ENCODE data around the gene LDLRAD4. TPM values are rescaled to one million over a fixed set of nuclear protein-coding genes. Genes with fewer than 3 reads are reported as not detected.

The LDLRAD4 gene
- total RNA-seq, 1 donor, result under 0.01 TPM

GRCh38 chr18:13221869-13222855 is 3.6 kb downstream of the LDLRAD4 start:
- no peak overlapping the region for H2AFZ ChIP-seq (ENCODE audit: low read length)
- TF ChIP-seq, protein P1, sequence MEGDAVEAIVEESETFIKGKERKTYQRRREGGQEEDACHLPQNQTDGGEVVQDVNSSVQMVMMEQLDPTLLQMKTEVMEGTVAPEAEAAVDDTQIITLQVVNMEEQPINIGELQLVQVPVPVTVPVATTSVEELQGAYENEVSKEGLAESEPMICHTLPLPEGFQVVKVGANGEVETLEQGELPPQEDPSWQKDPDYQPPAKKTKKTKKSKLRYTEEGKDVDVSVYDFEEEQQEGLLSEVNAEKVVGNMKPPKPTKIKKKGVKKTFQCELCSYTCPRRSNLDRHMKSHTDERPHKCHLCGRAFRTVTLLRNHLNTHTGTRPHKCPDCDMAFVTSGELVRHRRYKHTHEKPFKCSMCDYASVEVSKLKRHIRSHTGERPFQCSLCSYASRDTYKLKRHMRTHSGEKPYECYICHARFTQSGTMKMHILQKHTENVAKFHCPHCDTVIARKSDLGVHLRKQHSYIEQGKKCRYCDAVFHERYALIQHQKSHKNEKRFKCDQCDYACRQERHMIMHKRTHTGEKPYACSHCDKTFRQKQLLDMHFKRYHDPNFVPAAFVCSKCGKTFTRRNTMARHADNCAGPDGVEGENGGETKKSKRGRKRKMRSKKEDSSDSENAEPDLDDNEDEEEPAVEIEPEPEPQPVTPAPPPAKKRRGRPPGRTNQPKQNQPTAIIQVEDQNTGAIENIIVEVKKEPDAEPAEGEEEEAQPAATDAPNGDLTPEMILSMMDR (IDR thresholded peaks at IDR 0.05; ENCODE audit: extremely low read depth, low read depth, low read length), result no peak
- no peak overlapping the region for H3K27ac ChIP-seq (ENCODE audit: low read depth, low read length)
- peaks cover 62% of the 10 kb centered on the region for H3K27me3 ChIP-seq (ENCODE audit: insufficient read depth, low read length)
- no peaks in the 10 kb centered on the region for H3K79me2 ChIP-seq (ENCODE audit: insufficient read depth, low read length)
- no peak for DNase-seq (ENCODE audit: insufficient read length, low spot score, missing footprints)
- no peaks in the 10 kb centered on the region for H3K4me1 ChIP-seq (ENCODE audit: insufficient read depth, low read length)
- no peaks in the 10 kb centered on the region for H3K36me3 ChIP-seq (ENCODE audit: insufficient read depth, low read length)
- no peak overlapping the region for H3K4me3 ChIP-seq (ENCODE audit: insufficient read depth, low read length)
- no peak overlapping the region for H3K4me2 ChIP-seq (ENCODE audit: insufficient read depth, low read length)
- no peaks in the 10 kb centered on the region for H4K20me1 ChIP-seq (ENCODE audit: insufficient read depth, low read length)
- H3K9me3 ChIP-seq (ENCODE audit: low read depth, low read length), result no peaks in the 10 kb centered on the region

DNA sequence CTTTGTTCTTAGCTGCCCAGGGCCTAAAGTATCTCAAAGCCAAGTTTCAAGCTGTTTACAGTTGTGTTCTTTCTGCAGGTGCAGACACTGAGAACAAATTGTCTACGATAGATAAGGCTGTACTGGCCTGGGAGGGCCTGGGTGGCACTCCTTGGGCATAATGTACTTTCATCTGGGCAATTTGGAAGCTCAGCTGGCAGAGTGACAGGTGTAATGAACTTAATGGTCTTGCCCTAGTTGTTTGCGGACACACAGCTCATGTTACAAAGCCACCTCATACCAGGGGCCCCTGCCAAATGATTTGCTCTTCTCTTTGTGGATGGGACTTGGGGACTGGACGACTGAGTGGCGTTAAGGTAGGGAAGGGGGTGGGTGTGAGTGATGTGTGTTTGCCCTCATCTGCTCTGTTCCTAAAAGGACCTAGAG is 4.3 kb downstream of the LDLRAD4 start:
- H3K9me3 ChIP-seq (ENCODE audit: low read depth, low read length), result no peaks in the 10 kb centered on the region
- H3K79me2 ChIP-seq (ENCODE audit: insufficient read depth, low read length), result no peaks in the 10 kb centered on the region
- TF ChIP-seq, protein P1 (IDR thresholded peaks at IDR 0.05; ENCODE audit: extremely low read depth, low read depth, low read length), result no peak
- peaks cover 56% of the 10 kb centered on the region for H3K27me3 ChIP-seq (ENCODE audit: insufficient read depth, low read length)
- no peaks in the 10 kb centered on the region for H3K36me3 ChIP-seq (ENCODE audit: insufficient read depth, low read length)
- no peaks in the 10 kb centered on the region for H3K4me1 ChIP-seq (ENCODE audit: insufficient read depth, low read length)
- no peak overlapping the region for H3K27ac ChIP-seq (ENCODE audit: low read depth, low read length)
- DNase-seq (ENCODE audit: insufficient read length, low spot score, missing footprints), result no peak
- H4K20me1 ChIP-seq (ENCODE audit: insufficient read depth, low read length), result no peaks in the 10 kb centered on the region
- no peak overlapping the region for H2AFZ ChIP-seq (ENCODE audit: low read length)
- no peak overlapping the region for H3K4me2 ChIP-seq (ENCODE audit: insufficient read depth, low read length)
- no peak overlapping the region for H3K4me3 ChIP-seq (ENCODE audit: insufficient read depth, low read length)

DNA sequence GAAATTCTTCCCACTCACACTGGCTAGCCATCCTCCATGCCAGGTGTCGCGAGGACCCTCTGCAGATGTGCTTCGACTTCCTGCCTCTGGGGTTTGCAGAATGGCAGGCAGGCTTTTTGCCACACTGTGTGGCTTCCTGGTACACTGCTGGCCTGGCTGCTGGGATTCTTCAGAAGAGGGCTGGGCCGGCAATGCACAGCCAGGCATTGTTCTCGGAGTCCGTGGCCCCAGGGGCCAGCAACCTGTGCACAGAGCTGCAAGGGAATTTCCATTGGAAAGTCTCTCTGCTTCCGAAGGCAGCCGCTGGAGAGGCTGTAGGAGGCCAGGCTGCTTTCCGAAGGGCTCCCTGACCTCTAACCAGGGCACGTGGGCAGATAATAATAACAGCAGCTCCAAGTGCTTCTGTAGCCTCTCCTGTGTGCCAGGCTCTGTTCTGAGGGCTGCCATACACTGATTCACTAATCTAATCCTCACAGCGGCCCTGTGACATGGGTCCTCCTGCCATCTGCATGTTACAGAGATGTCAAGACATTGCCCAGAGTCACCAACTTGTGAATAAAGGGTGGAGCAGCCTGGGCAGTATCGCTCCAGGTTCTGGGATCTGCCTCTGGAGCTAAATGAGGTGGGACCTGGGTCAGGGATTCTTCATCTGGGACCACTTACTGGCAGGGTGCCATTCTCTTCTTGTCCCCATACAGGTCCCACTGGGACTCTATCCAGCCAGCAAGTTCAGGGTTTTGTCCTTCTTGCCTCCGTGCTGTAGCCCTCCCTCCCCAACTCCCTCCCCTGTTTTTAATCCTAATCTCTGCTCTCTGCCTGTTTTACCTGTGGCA is 5.0 kb downstream of the LDLRAD4 start:
- peaks cover 50% of the 10 kb centered on the region for H3K27me3 ChIP-seq (ENCODE audit: insufficient read depth, low read length)
- H2AFZ ChIP-seq (ENCODE audit: low read length), result no peak overlapping the region
- H3K36me3 ChIP-seq (ENCODE audit: insufficient read depth, low read length), result no peaks in the 10 kb centered on the region
- TF ChIP-seq, protein P1 (IDR thresholded peaks at IDR 0.05; ENCODE audit: extremely low read depth, low read depth, low read length), result no peak
- no peaks in the 10 kb centered on the region for H4K20me1 ChIP-seq (ENCODE audit: insufficient read depth, low read length)
- no peak overlapping the region for H3K4me3 ChIP-seq (ENCODE audit: insufficient read depth, low read length)
- no peaks in the 10 kb centered on the region for H3K79me2 ChIP-seq (ENCODE audit: insufficient read depth, low read length)
- no peak overlapping the region for H3K27ac ChIP-seq (ENCODE audit: low read depth, low read length)
- no peak for DNase-seq (ENCODE audit: insufficient read length, low spot score, missing footprints)
- H3K9me3 ChIP-seq (ENCODE audit: low read depth, low read length), result no peaks in the 10 kb centered on the region
- no peak overlapping the region for H3K4me2 ChIP-seq (ENCODE audit: insufficient read depth, low read length)
- no peaks in the 10 kb centered on the region for H3K4me1 ChIP-seq (ENCODE audit: insufficient read depth, low read length)
